K562 (cell line): ENCODE results near the gene RAP1GAP2. TPM values are rescaled to one million over a fixed set of nuclear protein-coding genes. Genes with fewer than 3 reads are reported as not detected.

ENCODE experiments used
- ATAC-seq: fragments of 200-7000 bp; cut with Tn5 transposase; 3 replicates; pipeline ENCODE4 v1.9.1; 2020; ENCODE audit warnings: moderate library complexity
- BruUV-seq: library from RNA; stranded (reverse); fragments of 400-500 nt; replicated peaks from 2 replicates; lab custom pipeline; 2021; lab: Mats Ljungman, UMichigan
- CTCF ChIA-PET: fragments of 300-600 bp; formaldehyde crosslinking; extraction: SDS; loops from one replicate; lab custom pipeline; 2021; ENCODE audit warnings: low intra/inter-chr PET ratio; lab: Yijun Ruan, JAX
- POLR2A ChIA-PET: fragments of 300-600, 350-650 bp; sonication (Branson Sonifier 250); formaldehyde crosslinking; extraction: SDS; loops from one replicate; lab custom pipeline; 2021; ENCODE audit warnings: antibody characterized with exemption, inconsistent platforms; lab: Yijun Ruan, JAX
- DNase-seq, 4 experiments: peaks; one replicate each; pipeline versions ENCODE4 v3.0.0 to v3.0.0-alpha.2; 2011 to 2018; ENCODE audit warnings: low spot score in 3 of 4, mixed read lengths in 3 of 4; ENCODE audit errors: extremely low read depth in 1 of 4
- FAIRE-seq: peaks from 2 replicates; lab custom pipeline; 2011; peaks lifted over from hg19 to GRCh38; lab: Jason Lieb, UNC
- H2AFZ ChIP-seq: 2 replicates; pipeline ENCODE4 v1.6.0; 2011; ENCODE audit warnings: low read depth, low read length, control low read depth, inconsistent platforms
- H3K27ac ChIP-seq: fragments of 200-600 bp; 3 replicates; pipeline ENCODE4 v1.8.0; 2011; ENCODE audit warnings: low read depth, mild to moderate bottlenecking, control low read depth, inconsistent platforms, low read length, moderate library complexity, mixed read lengths; ENCODE audit errors: extremely low read depth
- H3K27me3 ChIP-seq, 2 experiments: fragments of 300-600 bp in 1 of 2; 2 replicates in 1 of 2; 3 replicates in 1 of 2; pipeline versions ENCODE4 v1.6.0 to v1.8.0; 2011; ENCODE audit warnings: inconsistent platforms in 2 of 2, low read length in 2 of 2, mild to moderate bottlenecking in 1 of 2, mixed read lengths in 1 of 2, moderate library complexity in 1 of 2; ENCODE audit not compliant: control insufficient read depth in 2 of 2, insufficient read depth in 2 of 2
- H3K36me3 ChIP-seq: fragments of 300-600 bp; 3 replicates; pipeline ENCODE4 v1.8.0; 2011; ENCODE audit warnings: mild to moderate bottlenecking, low read length, inconsistent platforms; ENCODE audit not compliant: control insufficient read depth, insufficient read depth
- H3K4me1 ChIP-seq, 2 experiments: fragments of 200-600 bp in 1 of 2; replicated peaks in 1 of 2; 2 replicates in 1 of 2; 3 replicates in 1 of 2; pipeline versions ENCODE4 v1.5.1 to v1.8.0; 2011; ENCODE audit warnings: inconsistent platforms in 2 of 2, low read length in 2 of 2, mild to moderate bottlenecking in 1 of 2, mixed read lengths in 1 of 2, moderate library complexity in 1 of 2; ENCODE audit not compliant: control insufficient read depth in 2 of 2, insufficient read depth in 2 of 2
- H3K4me2 ChIP-seq: 2 replicates; pipeline ENCODE4 v1.6.1; 2011; ENCODE audit warnings: low read length, control low read depth, inconsistent platforms, mixed read lengths; ENCODE audit not compliant: insufficient read depth
- H3K4me3 ChIP-seq: fragments of 200-600 bp; sonication (generic), shearing (Covaris generic); 2 replicates; pipeline ENCODE4 v1.5.1; 2016; ENCODE audit warnings: control low read depth, inconsistent platforms
- H3K79me2 ChIP-seq: fragments of 200-600 bp; 3 replicates; pipeline ENCODE4 v1.8.0; 2011; ENCODE audit warnings: low read length, inconsistent platforms; ENCODE audit not compliant: control insufficient read depth, insufficient read depth
- H3K9ac ChIP-seq, 2 experiments: 2 replicates each; pipeline versions ENCODE4 v1.6.0 to v1.6.1; 2011; ENCODE audit warnings: low read depth in 2 of 2, low read length in 2 of 2, control low read depth in 1 of 2, inconsistent platforms in 1 of 2, mild to moderate bottlenecking in 1 of 2, mixed read lengths in 1 of 2; ENCODE audit not compliant: insufficient read depth in 1 of 2
- H3K9me1 ChIP-seq: one replicate; pipeline ENCODE4 v1.6.0; 2011; ENCODE audit warnings: inconsistent platforms, mild to moderate bottlenecking, low read length, moderate library complexity; ENCODE audit not compliant: control insufficient read depth, insufficient read depth
- H3K9me3 ChIP-seq: replicated peaks from 2 replicates; pipeline ENCODE4 v1.5.1; 2011; ENCODE audit warnings: low read depth, low read length, inconsistent platforms; ENCODE audit not compliant: control insufficient read depth, insufficient read depth
- H4K20me1 ChIP-seq: replicated peaks from 2 replicates; pipeline ENCODE4 v1.6.1; 2011; ENCODE audit warnings: low read length, inconsistent platforms, mixed read lengths; ENCODE audit not compliant: control insufficient read depth, insufficient read depth
- CHD1 ChIP-seq: fragments of 200-600 bp; sonication (generic); IDR thresholded peaks from one replicate; pipeline ENCODE4 v1.6.1; 2012; ENCODE audit warnings: mild to moderate bottlenecking, moderate library complexity, low read length, inconsistent platforms
- ETV5 ChIP-seq: sonication (generic); formaldehyde crosslinking; IDR thresholded peaks from 2 replicates; pipeline ENCODE4 v1.4.0; 2020; ENCODE audit warnings: low read depth, mild to moderate bottlenecking, missing genetic modification reagents
- FOXK1 ChIP-seq: sonication (generic); formaldehyde crosslinking; IDR thresholded peaks from 2 replicates; pipeline ENCODE4 v1.8.0; 2022; ENCODE audit warnings: missing genetic modification reagents, mild to moderate bottlenecking, borderline replicate concordance
- FOXP1 ChIP-seq: sonication (generic); formaldehyde crosslinking; IDR thresholded peaks from 2 replicates; pipeline ENCODE4 v1.8.0; 2022; ENCODE audit warnings: mild to moderate bottlenecking, missing genetic modification reagents
- GATAD2B ChIP-seq: fragments of 450-650 bp; IDR thresholded peaks from 2 replicates; pipeline ENCODE4 v1.6.1; 2017; ENCODE audit warnings: mild to moderate bottlenecking, borderline replicate concordance
- NFIX ChIP-seq: fragments of 250-450 bp; sonication (Bioruptor Pico); IDR thresholded peaks from 2 replicates; pipeline ENCODE4 v1.4.0; 2020; ENCODE audit warnings: low read depth, mild to moderate bottlenecking, moderate library complexity
- PKNOX1 ChIP-seq: fragments of 450-650 bp; IDR thresholded peaks from 2 replicates; pipeline ENCODE4 v1.6.1; 2016
- PML ChIP-seq: IDR thresholded peaks from 2 replicates; pipeline ENCODE4 v1.6.1; 2012; ENCODE audit warnings: low read length, inconsistent platforms
- ZNF232 ChIP-seq: sonication (generic); formaldehyde crosslinking; IDR thresholded peaks from 2 replicates; pipeline ENCODE4 v1.8.0; 2022; ENCODE audit warnings: mild to moderate bottlenecking, missing genetic modification reagents
- ZNF766 ChIP-seq: fragments of 200-800 bp; sonication (Bioruptor generic); conservative IDR thresholded peaks from 2 replicates; pipeline ENCODE4 v1.6.1; 2016; ENCODE audit warnings: missing genetic modification characterization, missing compliant biosample characterization
- WGBS: fragments of 100-300 bp; shearing (Covaris generic); methylation state at CpG from one replicate; pipeline ENCODE4 v1.1.6; 2016; ENCODE audit warnings: low coverage, mixed read lengths; ENCODE audit not compliant: insufficient coverage; ENCODE audit errors: missing lambda C conversion rate; 5-methylcytosine and 5-hydroxymethylcytosine counted together
- in situ Hi-C: fragments of 300-500 bp; cut with MboI; formaldehyde crosslinking; loops from 4 replicates; pipeline ENCODE4 v1.15.0; 2018; ENCODE audit warnings: inconsistent platforms, mixed read lengths
- intact Hi-C: fragments of 100-400 bp; cut with micrococcal nuclease; formaldehyde crosslinking; loops from 2 replicates; pipeline ENCODE4 v1.14.2; 2022
- polyA plus RNA-seq, 8 experiments: library from polyadenylated mRNA; depleted of rRNA in 4 of 8; stranded (reverse) in 5 of 8; unstranded in 3 of 8; fragments of >200 nt; fragmentation: Nextera tagmentation in 2 of 8; fragmentation: Illumina TruSeq in 1 of 8; extraction: Ambion mirVana in 2 of 8; extraction: Trizol in 1 of 8; gene quantifications; 2 replicates each; pipeline versions ENCODE4 v1.2.1 to v1.2.3, GENCODE V29; 2011 to 2014; ENCODE audit warnings: inconsistent platforms in 1 of 8, missing spikeins in 1 of 8
- total RNA-seq, 7 experiments: library from RNA; depleted of rRNA in 6 of 7; stranded (reverse); fragments of >200 nt in 6 of 7; fragmentation: Illumina TruSeq in 2 of 7; extraction: Trizol in 2 of 7; gene quantifications; 2 replicates each; pipeline versions ENCODE4 v1.2.1 to v1.2.3, GENCODE V29; 2011 to 2021; ENCODE audit warnings: low replicate concordance in 1 of 7
- TF ChIP-seq, protein P1 (sequence below), 2 experiments: IDR thresholded peaks in 1 of 2; conservative IDR thresholded peaks in 1 of 2; 2 replicates each; pipeline ENCODE4 v1.6.1; 2016; ENCODE audit warnings: low read depth in 2 of 2, mild to moderate bottlenecking in 1 of 2, missing compliant biosample characterization in 1 of 2, missing genetic modification characterization in 1 of 2, moderate library complexity in 1 of 2
- TF ChIP-seq, protein P2 (sequence below): sonication (generic); formaldehyde crosslinking; IDR thresholded peaks from 2 replicates; pipeline ENCODE4 v1.8.1; 2022; ENCODE audit warnings: missing genetic modification reagents

RAP1GAP2 gene
- total and polyA plus RNA-seq, 9 of the 15 experiments (the other 6 are each of a cell fraction or from before 2014, with no cell fraction given): 0.01 to 1.3 (median 0.42) TPM; not detected in 1

- DNase-seq: no peak
Observed at GRCh38 chr17:3033741-3034577, 237.7 kb downstream of the RAP1GAP2 start.

More at GRCh38 chr17:3033741-3034577, 237.7 kb downstream of the RAP1GAP2 start:
- Histone ChIP-seq H3K4me2 (no peak overlapping the region), H3K9ac (no peak overlapping the region), H3K27me3 (peaks cover 0 to 29% of the 10 kb centered on the region in 2 experiments; a peak in 4 of 5 replicates), H2AFZ (no peak overlapping the region), H3K9me1 (no peaks in the 10 kb centered on the region), H3K27ac (no peak overlapping the region), H3K36me3 (no peaks in the 10 kb centered on the region), H3K4me1 (no peaks in the 10 kb centered on the region), H4K20me1 (peaks cover 4% of the 10 kb centered on the region; the same call in 1 of the 2 replicates)
- intact Hi-C loops: no loop called here
- FAIRE-seq (no peak), ATAC-seq (no peak)
- WGBS: under 1% methylated on average over 17 of the region's 26 CpGs
- TF ChIP-seq CHD1 (no peak), FOXP1 (CRISPR knock-in tag) (no peak), PML (no peak), ZNF766 (no peak), NFIX (CRISPR knock-in tag) (no peak), GATAD2B (no peak), FOXK1 (CRISPR knock-in tag) (no peak), PKNOX1 (no peak), ZNF232 (no peak), ETV5 (no peak)
- TF ChIP-seq, protein P1, sequence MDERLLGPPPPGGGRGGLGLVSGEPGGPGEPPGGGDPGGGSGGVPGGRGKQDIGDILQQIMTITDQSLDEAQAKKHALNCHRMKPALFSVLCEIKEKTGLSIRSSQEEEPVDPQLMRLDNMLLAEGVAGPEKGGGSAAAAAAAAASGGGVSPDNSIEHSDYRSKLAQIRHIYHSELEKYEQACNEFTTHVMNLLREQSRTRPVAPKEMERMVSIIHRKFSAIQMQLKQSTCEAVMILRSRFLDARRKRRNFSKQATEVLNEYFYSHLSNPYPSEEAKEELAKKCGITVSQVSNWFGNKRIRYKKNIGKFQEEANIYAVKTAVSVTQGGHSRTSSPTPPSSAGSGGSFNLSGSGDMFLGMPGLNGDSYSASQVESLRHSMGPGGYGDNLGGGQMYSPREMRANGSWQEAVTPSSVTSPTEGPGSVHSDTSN (CRISPR knock-in tag; IDR thresholded peaks at IDR 0.05; ENCODE audit: low read depth): no peak
- TF ChIP-seq, protein P1 (tag; conservative IDR thresholded peaks at IDR 0.05; ENCODE audit: low read depth): no peak
- TF ChIP-seq, protein P2, sequence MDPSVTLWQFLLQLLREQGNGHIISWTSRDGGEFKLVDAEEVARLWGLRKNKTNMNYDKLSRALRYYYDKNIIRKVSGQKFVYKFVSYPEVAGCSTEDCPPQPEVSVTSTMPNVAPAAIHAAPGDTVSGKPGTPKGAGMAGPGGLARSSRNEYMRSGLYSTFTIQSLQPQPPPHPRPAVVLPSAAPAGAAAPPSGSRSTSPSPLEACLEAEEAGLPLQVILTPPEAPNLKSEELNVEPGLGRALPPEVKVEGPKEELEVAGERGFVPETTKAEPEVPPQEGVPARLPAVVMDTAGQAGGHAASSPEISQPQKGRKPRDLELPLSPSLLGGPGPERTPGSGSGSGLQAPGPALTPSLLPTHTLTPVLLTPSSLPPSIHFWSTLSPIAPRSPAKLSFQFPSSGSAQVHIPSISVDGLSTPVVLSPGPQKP (CRISPR knock-in tag): no peak
- TF ChIP-seq, all 486 proteins: peak for 0
- Histone ChIP-seq H3K79me2 (no peaks in the 10 kb centered on the region), H3K4me3 (no peak overlapping the region), H3K9me3 (no peaks in the 10 kb centered on the region)
- in situ Hi-C loops: no loop called here
- ChIA-PET CTCF (no interaction called here), POLR2A (no interaction called here)
- no TSS peak for BruUV-seq
